Germinal center (tissue), 1 donor: ENCODE data around the gene LRRC72.

Experiments
- DNase-seq: peaks from one replicate; pipeline ENCODE4 v3.0.0; 2012; ENCODE audit warnings: mixed read lengths, low spot score

The LRRC72 gene

GRCh38 chr7:16627236-16627635, 100.6 kb downstream of the LRRC72 start:
- no peak for DNase-seq

GRCh38 chr7:16630654-16631053, 104.0 kb downstream of the LRRC72 start:
- no peak for DNase-seq
